HG03135 (cell line): Measurements from ENCODE around the gene DNASE1L2.
"Not testable (repeated sequence)": the region's sequence is repeated elsewhere in the genome, so short reads cannot be mapped to it uniquely, and the experiment has no call there.

Experiments
- ATAC-seq: cut with Tn5 transposase; IDR thresholded peaks from one replicate; pipeline ENCODE4 v1.9.1; 2021; ENCODE audit warnings: mild to moderate bottlenecking, moderate library complexity; ENCODE audit not compliant: unreplicated experiment

Gene DNASE1L2

DNA sequence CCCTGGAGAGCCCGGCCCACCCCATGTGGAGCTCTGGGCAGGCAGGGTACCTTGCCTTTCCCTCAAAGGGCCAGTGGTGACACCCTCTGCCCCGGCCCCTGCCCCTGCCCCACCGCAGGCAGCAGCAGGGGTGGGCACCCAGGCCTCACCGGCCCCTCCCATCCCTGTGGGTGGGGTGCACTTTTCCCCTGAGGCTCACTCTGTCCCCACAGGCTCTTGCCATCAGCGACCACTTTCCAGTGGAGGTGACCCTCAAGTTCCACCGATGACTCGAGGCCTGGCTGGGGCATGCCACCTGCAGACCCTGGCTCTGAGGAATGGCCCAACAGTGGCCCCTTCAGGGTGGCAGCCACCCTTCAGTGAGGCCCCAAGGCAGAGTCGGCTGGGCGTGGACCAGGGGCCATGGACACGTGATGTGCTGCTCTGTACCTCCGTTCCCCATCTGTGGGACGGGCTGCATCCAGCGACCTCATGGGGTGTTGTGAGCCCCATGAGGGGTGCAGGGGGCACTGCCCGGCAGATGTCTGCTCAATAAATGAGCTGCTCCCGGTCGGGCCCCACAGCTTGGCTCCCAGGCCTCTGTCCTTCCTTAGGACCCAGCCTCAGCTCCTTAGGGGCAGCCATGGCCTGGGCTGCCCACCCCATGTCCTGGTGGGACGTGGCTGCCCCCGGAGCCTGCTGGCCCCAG lies 2.0 kb downstream of the DNASE1L2 start:
- no peak for ATAC-seq

DNA sequence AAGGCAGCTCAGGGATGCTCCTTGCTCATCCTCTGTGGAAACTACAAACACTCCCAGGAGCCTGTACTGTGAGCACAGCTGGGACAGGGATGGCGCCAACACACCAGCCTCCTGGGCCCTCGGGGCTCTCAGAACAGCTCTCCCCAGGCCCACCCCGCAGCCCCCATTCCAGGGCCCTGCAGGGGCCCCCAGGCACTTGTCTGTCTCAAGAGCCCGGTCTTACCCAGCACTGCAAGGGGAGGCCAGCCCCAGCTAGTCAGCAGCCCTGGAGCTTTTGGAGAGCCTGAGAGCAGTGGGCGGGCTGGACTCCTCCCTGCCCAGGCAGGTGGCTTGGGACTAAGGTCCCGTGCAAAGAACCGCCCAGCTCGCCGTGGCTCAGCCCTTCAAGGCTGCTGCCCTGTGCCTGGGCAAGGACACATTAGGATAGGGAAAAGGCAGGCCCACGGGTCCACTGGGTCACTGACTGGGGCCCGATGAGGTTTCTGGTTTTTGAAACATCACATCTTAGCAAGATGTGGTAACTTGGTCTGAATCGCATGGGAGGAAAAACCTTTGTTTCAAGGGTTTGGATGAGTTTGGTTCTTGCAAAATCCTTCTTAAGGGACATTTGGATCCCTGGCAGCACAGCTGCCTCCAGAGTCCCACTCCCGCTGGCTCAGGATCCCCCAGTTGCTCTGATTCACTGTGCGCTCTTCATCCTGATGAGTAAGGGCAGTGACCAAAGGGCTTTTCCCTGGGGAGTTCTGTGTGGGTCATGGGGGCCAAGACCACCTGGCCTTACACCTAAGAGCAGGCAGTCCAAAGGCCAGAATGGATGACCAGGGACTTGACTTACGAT lies 2.8 kb downstream of the DNASE1L2 start:
- ATAC-seq = no peak

- not testable (repeated sequence) for ATAC-seq
These were observed 4.1 kb downstream of the DNASE1L2 start for GRCh38 chr16:2240331-2240730.

- ATAC-seq = no peak
These were observed 6.4 kb downstream of the DNASE1L2 start for GRCh38 chr16:2242598-2242997.

- ATAC-seq = no peak
These were observed 6.8 kb downstream of the DNASE1L2 start for GRCh38 chr16:2243031-2243528.

GRCh38 chr16:2243781-2244180 lies 7.5 kb downstream of the DNASE1L2 start:
- no peak for ATAC-seq

DNA sequence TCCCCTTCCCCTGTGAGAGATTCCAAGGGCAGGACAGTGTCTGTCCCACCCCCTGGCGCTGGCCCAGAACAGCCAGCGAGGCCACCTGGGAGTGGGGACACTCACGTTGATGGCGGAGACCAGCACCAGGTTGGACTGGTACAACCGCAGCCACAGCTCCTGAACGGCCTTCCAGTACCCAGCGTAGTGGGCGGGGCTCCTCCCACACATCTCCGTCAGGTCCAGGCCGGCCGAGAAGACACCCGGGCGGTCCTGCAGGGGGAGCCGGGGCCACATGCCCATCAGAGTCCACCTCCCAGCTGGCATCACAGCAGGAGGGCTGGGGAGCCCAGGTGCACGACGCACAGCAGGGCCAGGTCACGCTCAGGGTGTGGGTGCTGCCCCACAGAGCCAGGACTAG lies 8.1 kb downstream of the DNASE1L2 start:
- no peak for ATAC-seq

- ATAC-seq = no peak
These were observed 8.9 kb downstream of the DNASE1L2 start for GRCh38 chr16:2244926-2245795.

DNA sequence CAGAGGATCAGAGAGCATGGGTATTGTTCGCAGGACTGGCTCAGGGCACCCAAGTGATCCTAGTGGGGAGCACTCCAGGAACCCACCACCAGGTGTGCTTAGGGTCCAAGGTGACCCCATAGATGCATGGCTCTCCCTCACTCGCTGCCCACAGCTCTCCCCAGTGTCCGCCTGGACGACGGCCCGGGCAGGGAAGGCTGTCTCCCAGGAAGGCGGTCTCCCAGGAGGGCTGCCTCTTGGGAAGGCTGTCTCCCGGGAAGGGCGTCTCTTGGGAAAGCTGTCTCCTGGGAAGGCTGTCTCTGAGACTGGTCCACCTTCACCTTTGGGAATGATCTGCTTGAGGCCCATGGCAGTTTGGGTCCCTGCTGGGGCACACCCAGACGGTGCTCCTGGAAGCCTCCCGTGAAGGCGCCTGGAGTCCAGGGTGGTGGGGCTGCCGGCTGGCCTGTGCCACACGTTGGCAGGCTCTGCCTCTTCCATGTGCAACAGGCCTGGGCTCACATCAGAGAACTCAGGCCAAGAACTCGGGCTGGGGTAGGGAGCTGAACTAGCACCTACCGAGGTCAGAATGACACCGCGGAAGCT lies 10.1 kb downstream of the DNASE1L2 start:
- no peak for ATAC-seq

DNA sequence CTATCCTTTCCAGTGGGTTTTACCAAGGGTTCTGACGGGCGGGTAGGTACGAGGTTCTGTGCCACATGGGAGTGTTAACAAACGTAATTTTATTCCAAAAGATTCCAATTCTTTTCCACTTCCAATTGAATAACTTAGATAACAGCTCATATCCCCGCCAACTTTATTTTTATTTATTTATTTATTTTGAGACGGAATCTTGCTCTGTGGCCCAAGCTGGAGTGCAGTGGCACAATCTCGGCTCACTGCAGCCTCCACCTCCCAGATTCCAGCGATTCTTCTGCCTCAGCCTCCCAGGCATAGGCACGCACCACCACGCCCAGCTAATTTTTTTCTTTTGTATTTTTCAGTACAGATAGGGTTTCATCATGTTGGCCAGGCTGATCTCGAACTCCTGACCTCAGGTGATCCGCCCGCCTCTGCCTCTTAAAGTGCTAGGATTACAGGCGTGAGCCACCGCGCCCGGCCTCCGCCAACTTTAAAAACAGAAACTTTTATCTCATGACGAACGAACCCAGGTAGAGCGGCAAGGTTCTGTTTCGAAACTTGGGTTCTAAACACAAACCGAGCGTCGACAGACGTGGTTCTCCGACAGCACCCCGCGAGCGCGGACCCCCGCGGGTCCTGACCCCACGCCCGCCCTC lies 14.5 kb downstream of the DNASE1L2 start:
- ATAC-seq = no peak

DNA sequence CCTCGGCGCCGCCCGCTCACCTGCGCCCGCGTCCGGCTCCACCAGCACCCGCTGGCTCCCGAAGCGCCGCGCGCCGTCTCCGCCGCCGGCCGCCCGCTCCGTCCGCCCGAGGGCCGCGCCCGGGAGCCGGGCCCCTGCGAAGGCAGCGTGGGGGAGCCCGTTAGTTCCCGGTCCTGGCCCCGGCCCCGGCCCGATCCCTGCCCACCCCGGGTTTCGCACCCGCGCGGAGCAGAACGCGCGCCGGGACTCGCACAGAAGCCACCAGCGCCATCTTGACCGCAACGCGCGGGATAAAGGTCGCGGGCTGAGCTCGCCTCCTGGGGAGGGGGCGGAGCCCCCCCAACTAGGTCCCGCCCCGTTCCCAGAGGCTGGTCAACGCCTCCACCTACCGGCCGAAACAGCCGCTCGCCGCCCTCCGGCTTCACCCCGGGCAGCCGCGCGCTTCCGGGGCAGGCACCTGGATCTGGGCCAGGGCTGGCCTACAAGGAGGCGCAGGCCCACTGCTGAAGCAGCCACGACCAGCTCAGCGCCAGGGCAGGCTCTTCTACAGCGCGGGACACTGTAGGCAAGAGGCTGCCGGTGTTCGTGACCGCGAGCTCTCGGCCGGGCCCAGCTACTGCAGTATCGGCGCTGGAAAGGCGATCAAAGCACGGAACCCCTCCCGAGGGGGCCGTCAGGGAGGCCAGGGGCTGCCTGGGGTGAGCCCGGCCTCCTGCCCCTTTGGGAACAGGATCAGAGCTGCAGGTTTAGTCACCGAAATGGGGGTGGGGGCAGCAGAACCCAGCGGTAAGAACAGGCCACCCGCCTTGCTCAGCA lies 15.3 kb downstream of the DNASE1L2 start, which contains the start of gene ECI1:
ECI1 (minus strand) TSS at position 292 of the 816 bp plus-strand sequence; CDS start at position 271, 21 bp downstream.
- ATAC-seq = peak; percentile 82

DNA sequence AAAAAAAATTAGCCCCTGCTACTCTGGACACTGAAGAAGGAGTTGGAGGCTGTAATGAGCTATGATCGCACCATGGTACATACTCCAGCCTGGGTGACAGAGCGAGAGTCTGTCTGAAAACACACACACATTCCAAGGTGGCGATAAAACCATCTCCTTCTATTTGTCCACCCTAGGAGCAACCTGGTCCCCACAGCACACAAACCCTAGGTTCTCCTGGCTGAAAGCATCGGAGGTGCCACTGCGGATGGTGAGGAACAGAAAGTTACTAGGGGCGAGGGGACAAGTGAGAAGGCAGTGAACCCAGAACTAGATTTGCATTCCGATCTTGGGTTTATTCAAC lies 16.5 kb downstream of the DNASE1L2 start:
- ATAC-seq = no peak

- no peak for ATAC-seq
These were observed 17.0 kb downstream of the DNASE1L2 start for GRCh38 chr16:2253293-2253692.

- ATAC-seq = no peak
These were observed 20.4 kb downstream of the DNASE1L2 start for GRCh38 chr16:2256531-2257140.

DNA sequence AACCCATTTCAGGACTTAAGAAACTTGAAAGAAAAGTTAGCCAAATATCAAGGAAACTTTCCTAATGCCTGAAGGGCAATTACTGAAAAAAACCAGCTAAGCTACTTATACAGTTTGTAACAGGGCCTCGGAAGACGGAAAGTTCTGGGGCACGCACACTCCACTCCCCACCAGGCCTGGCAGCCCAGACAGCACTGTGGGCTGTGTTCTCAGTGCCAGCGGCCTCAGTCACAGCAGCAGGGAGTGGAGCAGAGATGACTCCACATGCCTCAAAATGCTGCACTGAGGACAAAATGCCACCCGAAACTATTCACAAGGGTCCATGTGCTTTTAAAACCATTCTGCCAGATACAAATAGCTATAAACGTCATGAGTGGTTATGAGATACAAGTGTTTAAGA lies 21.5 kb downstream of the DNASE1L2 start:
- no peak for ATAC-seq

DNA sequence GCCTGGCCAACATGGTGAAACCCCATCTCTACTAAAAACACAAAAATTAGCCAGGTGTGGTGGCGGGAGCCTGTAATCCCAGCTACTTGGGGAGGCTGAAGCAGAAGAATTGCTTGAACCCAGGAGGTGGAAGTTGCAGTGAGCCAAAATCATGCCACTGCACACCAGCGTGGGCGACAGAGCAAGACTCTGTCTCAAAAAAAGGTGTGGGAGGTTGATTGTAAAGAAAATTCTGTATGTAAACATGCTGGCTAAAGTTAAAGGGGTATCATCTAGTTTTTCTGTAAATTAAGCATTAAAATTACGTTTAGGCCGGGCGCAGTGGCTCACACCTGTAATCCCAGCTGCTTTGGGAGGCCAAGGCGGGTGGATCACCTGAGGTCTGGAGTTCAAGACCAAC lies 22.3 kb downstream of the DNASE1L2 start:
- ATAC-seq = not testable (repeated sequence)

DNA sequence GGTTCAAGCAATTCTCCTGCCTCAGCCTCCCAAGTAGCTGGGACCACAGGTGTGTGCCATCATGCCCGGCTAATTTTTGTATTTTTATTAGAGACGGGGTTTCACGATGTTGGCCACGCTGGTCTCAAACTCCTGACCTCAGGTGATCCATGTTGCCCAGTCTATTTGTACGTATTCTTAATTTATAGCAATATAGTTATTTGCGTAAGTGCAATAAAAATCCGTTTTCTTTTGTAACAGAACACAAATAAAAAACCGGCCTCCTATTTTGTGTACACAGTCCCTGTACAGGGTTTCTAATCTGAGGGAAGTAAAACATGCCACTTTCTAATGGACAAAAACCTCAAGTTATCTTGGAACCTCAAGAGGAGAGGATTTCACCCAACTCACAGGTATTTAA lies 24.0 kb downstream of the DNASE1L2 start:
- no peak for ATAC-seq

DNA sequence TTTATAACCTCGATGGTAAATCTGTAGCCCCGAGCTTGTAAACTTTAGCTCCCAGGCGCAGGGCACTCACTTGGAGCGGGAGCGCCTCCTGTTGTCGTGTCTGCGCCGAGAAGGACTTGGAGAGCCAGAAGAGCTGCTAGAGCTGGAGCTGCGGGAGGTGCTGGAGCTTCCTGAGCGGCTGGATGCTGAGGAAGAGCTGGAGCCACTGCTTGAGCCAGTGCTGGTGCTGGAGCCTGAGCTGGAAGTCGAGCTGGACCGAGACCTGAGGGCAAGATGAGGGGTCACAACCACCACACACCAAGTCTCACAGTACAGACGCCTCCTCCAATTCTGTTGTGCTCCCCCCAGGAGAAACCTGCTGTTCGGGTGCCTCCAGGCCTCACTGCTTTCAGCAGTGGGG lies 26.8 kb downstream of the DNASE1L2 start:
- not testable (repeated sequence) for ATAC-seq

DNA sequence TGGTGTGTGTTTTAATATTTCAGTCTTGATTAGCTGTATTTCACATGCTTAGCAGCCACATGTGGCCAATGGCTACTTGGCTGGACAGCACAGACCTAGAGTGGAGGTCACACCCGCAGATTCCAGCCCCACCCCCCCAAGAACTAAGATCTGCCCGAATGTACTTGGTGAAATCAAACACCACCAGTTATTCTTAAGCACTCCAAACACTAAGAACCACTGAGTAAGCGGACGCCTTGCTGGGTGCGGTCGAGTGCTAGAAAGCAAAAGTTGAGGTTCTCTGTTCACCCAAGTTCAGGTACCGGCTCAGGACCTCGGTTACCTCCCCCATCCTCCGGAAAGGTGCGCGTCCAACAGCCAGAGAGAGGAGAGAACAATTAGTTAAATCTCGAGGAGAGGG lies 30.6 kb downstream of the DNASE1L2 start:
- ATAC-seq = not testable (repeated sequence)
